Measurements from ENCODE around the gene HNRNPH2.

The HNRNPH2 gene

GRCh38 chrX:101394372-101394771 is 13.7 kb upstream of the HNRNPH2 start:
- Histone ChIP-seq H3K4me2 (ENCODE audit: low read depth, low read length, poor library complexity, severe bottlenecking) (peak overlapping the region; percentile 92), H3K27ac (ENCODE audit: low read depth, low read length) (no peak overlapping the region), H3K9me3 (ENCODE audit: insufficient read depth, low read length) (no peaks in the 10 kb centered on the region), H4K20me1 (ENCODE audit: low read depth, low read length) (no peaks in the 10 kb centered on the region), H3F3A (ENCODE audit: insufficient read depth) (peaks cover 68% of the 10 kb centered on the region), H3K79me2 (ENCODE audit: insufficient read depth, low read length) (peaks cover 21% of the 10 kb centered on the region), H2AFZ (ENCODE audit: low read depth, low read length, severe bottlenecking) (no peak overlapping the region), H3K27me3 (ENCODE audit: low read length) (no peaks in the 10 kb centered on the region), H3K9me2 (replicated peaks; ENCODE audit: insufficient read depth, low read length) (no peaks in the 10 kb centered on the region), H3K9ac (ENCODE audit: low read length) (no peak overlapping the region), H3K36me3 (ENCODE audit: low read length) (peaks cover 16% of the 10 kb centered on the region), H3K4me3 (ENCODE audit: insufficient read depth, low read length, poor library complexity, severe bottlenecking) (no peak overlapping the region)
- no peak for TF ChIP-seq EZH2phosphoT487 (conservative IDR thresholded peaks at IDR 0.05; ENCODE audit: low read length)
- TF ChIP-seq, protein P1, sequence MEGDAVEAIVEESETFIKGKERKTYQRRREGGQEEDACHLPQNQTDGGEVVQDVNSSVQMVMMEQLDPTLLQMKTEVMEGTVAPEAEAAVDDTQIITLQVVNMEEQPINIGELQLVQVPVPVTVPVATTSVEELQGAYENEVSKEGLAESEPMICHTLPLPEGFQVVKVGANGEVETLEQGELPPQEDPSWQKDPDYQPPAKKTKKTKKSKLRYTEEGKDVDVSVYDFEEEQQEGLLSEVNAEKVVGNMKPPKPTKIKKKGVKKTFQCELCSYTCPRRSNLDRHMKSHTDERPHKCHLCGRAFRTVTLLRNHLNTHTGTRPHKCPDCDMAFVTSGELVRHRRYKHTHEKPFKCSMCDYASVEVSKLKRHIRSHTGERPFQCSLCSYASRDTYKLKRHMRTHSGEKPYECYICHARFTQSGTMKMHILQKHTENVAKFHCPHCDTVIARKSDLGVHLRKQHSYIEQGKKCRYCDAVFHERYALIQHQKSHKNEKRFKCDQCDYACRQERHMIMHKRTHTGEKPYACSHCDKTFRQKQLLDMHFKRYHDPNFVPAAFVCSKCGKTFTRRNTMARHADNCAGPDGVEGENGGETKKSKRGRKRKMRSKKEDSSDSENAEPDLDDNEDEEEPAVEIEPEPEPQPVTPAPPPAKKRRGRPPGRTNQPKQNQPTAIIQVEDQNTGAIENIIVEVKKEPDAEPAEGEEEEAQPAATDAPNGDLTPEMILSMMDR (IDR thresholded peaks at IDR 0.05; ENCODE audit: insufficient read depth, low read length, poor library complexity, severe bottlenecking): no peak

DNA sequence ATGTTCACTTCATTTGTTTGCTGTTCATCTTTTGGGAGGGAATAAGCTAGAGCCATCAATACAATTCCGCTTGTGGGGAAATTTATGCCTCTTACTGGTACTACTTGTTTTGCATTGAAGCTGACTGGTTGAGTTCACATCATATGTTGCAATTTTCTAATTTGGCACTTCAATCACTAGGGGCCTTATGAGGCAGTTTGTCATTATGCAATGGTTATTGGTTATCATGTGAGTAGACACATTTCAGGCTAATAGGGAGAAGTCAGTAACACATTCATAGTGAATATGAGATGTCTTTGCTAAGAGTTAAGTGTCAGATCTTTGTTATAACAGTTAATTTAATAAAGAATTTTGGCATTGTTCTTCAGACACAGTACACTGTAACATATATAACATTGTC is 12.2 kb upstream of the HNRNPH2 start:
- H3K4me2 ChIP-seq (ENCODE audit: low read depth, low read length, poor library complexity, severe bottlenecking): no peak overlapping the region
- H3K27me3 ChIP-seq (ENCODE audit: low read length): no peaks in the 10 kb centered on the region
- TF ChIP-seq EZH2phosphoT487 (conservative IDR thresholded peaks at IDR 0.05; ENCODE audit: low read length): no peak
- TF ChIP-seq, protein P1 (IDR thresholded peaks at IDR 0.05; ENCODE audit: insufficient read depth, low read length, poor library complexity, severe bottlenecking): no peak
- no peak overlapping the region for H3K9ac ChIP-seq (ENCODE audit: low read length)
- H3K79me2 ChIP-seq (ENCODE audit: insufficient read depth, low read length): peaks cover 21% of the 10 kb centered on the region
- H3K36me3 ChIP-seq (ENCODE audit: low read length): peaks cover 16% of the 10 kb centered on the region
- H3K9me2 ChIP-seq (replicated peaks; ENCODE audit: insufficient read depth, low read length): no peaks in the 10 kb centered on the region
- H3K9me3 ChIP-seq (ENCODE audit: insufficient read depth, low read length): no peaks in the 10 kb centered on the region
- no peak overlapping the region for H3K4me3 ChIP-seq (ENCODE audit: insufficient read depth, low read length, poor library complexity, severe bottlenecking)
- no peaks in the 10 kb centered on the region for H4K20me1 ChIP-seq (ENCODE audit: low read depth, low read length)
- no peak overlapping the region for H3K27ac ChIP-seq (ENCODE audit: low read depth, low read length)
- peaks cover 68% of the 10 kb centered on the region for H3F3A ChIP-seq (ENCODE audit: insufficient read depth)
- H2AFZ ChIP-seq (ENCODE audit: low read depth, low read length, severe bottlenecking): no peak overlapping the region

DNA sequence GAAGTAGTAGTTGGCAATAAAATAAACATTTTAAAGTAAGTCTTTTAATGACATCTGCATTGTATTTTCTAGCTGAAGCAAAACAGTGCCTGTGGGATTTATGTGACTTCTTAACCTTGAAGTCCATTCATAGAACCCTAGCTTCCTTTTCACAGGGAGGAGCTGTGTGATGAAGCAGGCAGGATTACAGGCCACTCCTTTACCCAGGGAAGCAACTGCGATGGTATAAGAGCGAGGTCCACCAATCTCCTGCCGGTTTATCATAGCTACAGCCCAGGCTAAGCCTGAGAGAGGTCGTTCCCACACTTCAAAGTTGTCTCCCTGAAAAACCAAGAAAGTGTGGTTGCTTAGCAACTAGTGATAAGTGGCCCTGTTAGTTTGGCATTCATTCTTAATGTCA is 10.2 kb upstream of the HNRNPH2 start:
- no peaks in the 10 kb centered on the region for H3K9me2 ChIP-seq (replicated peaks; ENCODE audit: insufficient read depth, low read length)
- H4K20me1 ChIP-seq (ENCODE audit: low read depth, low read length): no peaks in the 10 kb centered on the region
- peaks cover 5% of the 10 kb centered on the region; the same call in 1 of the 2 replicates for H3K36me3 ChIP-seq (ENCODE audit: low read length)
- no peaks in the 10 kb centered on the region for H3K27me3 ChIP-seq (ENCODE audit: low read length)
- H3K79me2 ChIP-seq (ENCODE audit: insufficient read depth, low read length): peaks cover 4% of the 10 kb centered on the region; the same call in 1 of the 2 replicates
- no peak overlapping the region for H3K27ac ChIP-seq (ENCODE audit: low read depth, low read length)
- no peak overlapping the region for H3K4me2 ChIP-seq (ENCODE audit: low read depth, low read length, poor library complexity, severe bottlenecking)
- H3K9me3 ChIP-seq (ENCODE audit: insufficient read depth, low read length): no peaks in the 10 kb centered on the region
- TF ChIP-seq, protein P1 (IDR thresholded peaks at IDR 0.05; ENCODE audit: insufficient read depth, low read length, poor library complexity, severe bottlenecking): no peak
- no peak for TF ChIP-seq EZH2phosphoT487 (conservative IDR thresholded peaks at IDR 0.05; ENCODE audit: low read length)
- H3F3A ChIP-seq (ENCODE audit: insufficient read depth): peaks cover 50% of the 10 kb centered on the region
- no peak overlapping the region for H3K4me3 ChIP-seq (ENCODE audit: insufficient read depth, low read length, poor library complexity, severe bottlenecking)
- no peak overlapping the region for H3K9ac ChIP-seq (ENCODE audit: low read length)
- no peak overlapping the region for H2AFZ ChIP-seq (ENCODE audit: low read depth, low read length, severe bottlenecking)
